IPS-18a (cell line): ENCODE measurements around the gene FHIT.

Experiments
- H3K27ac ChIP-seq: one replicate; pipeline ENCODE4 v1.5.1; 2013; ENCODE audit warnings: low read length
- H3K27me3 ChIP-seq: one replicate; pipeline ENCODE4 v1.6.1; 2013; ENCODE audit warnings: mild to moderate bottlenecking, low read length; ENCODE audit not compliant: control insufficient read depth, insufficient read depth
- H3K36me3 ChIP-seq: one replicate; pipeline ENCODE4 v1.6.1; 2013; ENCODE audit warnings: low read depth, low read length; ENCODE audit not compliant: control insufficient read depth
- H3K4me1 ChIP-seq: one replicate; pipeline ENCODE4 v1.6.1; 2013; ENCODE audit warnings: low read depth, low read length; ENCODE audit not compliant: control insufficient read depth
- H3K4me3 ChIP-seq: one replicate; pipeline ENCODE4 v1.5.1; 2013; ENCODE audit warnings: low read length
- H3K9ac ChIP-seq: one replicate; pipeline ENCODE4 v1.6.1; 2013; ENCODE audit warnings: mild to moderate bottlenecking, low read length, moderate library complexity
- H3K9me3 ChIP-seq: one replicate; pipeline ENCODE4 v1.6.1; 2013; ENCODE audit warnings: low read depth, low read length; ENCODE audit not compliant: control insufficient read depth

Gene FHIT

GRCh38 chr3:60417576-60417975, 833.7 kb downstream of the FHIT start:
- Histone ChIP-seq H3K9ac (no peak overlapping the region), H3K27me3 (no peaks in the 10 kb centered on the region), H3K27ac (no peak overlapping the region), H3K4me3 (no peak overlapping the region), H3K4me1 (no peaks in the 10 kb centered on the region), H3K36me3 (no peaks in the 10 kb centered on the region), H3K9me3 (no peaks in the 10 kb centered on the region)

GRCh38 chr3:60414011-60414410, 837.2 kb downstream of the FHIT start:
- H3K36me3 ChIP-seq: no peaks in the 10 kb centered on the region
- peaks cover 18% of the 10 kb centered on the region for H3K4me1 ChIP-seq
- no peak overlapping the region for H3K4me3 ChIP-seq
- no peaks in the 10 kb centered on the region for H3K27me3 ChIP-seq
- H3K27ac ChIP-seq: no peak overlapping the region
- no peak overlapping the region for H3K9ac ChIP-seq
- H3K9me3 ChIP-seq: no peaks in the 10 kb centered on the region

- no peak overlapping the region for H3K27ac ChIP-seq
- no peaks in the 10 kb centered on the region for H3K9me3 ChIP-seq
- no peaks in the 10 kb centered on the region for H3K36me3 ChIP-seq
- no peak overlapping the region for H3K9ac ChIP-seq
- H3K4me1 ChIP-seq: peaks cover 20% of the 10 kb centered on the region
- no peaks in the 10 kb centered on the region for H3K27me3 ChIP-seq
- no peak overlapping the region for H3K4me3 ChIP-seq
These were observed 837.7 kb downstream of the FHIT start for GRCh38 chr3:60413551-60413950.

DNA sequence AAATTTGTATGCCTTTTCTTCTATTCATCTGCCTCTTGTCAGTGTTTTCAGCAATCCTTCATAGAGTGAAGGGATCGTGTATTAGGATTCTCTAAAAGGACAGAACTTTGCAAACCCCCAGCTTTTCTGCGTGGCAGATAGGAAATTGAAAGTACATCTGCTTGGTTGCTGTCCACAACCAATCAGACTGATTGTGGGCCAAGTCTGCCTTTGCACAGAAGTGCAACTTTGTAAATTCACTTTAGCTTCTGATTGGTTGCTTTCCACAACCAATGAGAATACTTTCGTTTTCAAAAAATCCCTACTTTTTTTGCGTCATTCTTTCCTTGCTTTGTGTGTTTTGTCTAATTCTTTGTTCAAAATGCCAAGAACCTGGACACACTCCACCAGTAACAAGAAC, 847.4 kb downstream of the FHIT start:
- no peaks in the 10 kb centered on the region for H3K36me3 ChIP-seq
- H3K27me3 ChIP-seq: no peaks in the 10 kb centered on the region
- H3K27ac ChIP-seq: no peak overlapping the region
- peaks cover under 1% of the 10 kb centered on the region for H3K4me1 ChIP-seq
- no peak overlapping the region for H3K9ac ChIP-seq
- no peak overlapping the region for H3K4me3 ChIP-seq
- no peaks in the 10 kb centered on the region for H3K9me3 ChIP-seq

DNA sequence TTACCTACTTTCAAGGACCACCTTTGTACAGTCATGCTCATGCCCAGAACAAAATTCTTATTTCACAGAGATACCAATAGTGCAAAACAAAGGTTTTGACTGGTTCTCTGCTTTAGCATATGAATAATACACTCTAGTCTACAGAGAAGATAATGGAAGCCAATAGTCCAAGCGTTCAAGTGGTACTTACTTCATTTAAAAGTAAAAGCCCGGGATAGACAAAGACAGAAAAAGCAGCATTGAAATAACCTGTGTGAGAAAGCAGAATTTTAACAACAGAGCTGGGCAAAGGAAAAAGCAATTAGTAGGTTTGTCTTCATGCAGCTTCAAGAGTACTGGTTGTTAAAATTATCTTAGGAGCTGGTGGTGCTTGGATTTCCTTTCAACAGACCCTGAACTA, 848.3 kb downstream of the FHIT start:
- no peaks in the 10 kb centered on the region for H3K36me3 ChIP-seq
- no peaks in the 10 kb centered on the region for H3K4me1 ChIP-seq
- no peaks in the 10 kb centered on the region for H3K9me3 ChIP-seq
- no peak overlapping the region for H3K9ac ChIP-seq
- H3K27me3 ChIP-seq: no peaks in the 10 kb centered on the region
- no peak overlapping the region for H3K27ac ChIP-seq
- no peak overlapping the region for H3K4me3 ChIP-seq

- H3K9ac ChIP-seq: no peak overlapping the region
- H3K27me3 ChIP-seq: no peaks in the 10 kb centered on the region
- no peaks in the 10 kb centered on the region for H3K4me1 ChIP-seq
- no peaks in the 10 kb centered on the region for H3K36me3 ChIP-seq
- no peaks in the 10 kb centered on the region for H3K9me3 ChIP-seq
- H3K4me3 ChIP-seq: no peak overlapping the region
- H3K27ac ChIP-seq: no peak overlapping the region
These were observed 851.1 kb downstream of the FHIT start for GRCh38 chr3:60399861-60400845.

DNA sequence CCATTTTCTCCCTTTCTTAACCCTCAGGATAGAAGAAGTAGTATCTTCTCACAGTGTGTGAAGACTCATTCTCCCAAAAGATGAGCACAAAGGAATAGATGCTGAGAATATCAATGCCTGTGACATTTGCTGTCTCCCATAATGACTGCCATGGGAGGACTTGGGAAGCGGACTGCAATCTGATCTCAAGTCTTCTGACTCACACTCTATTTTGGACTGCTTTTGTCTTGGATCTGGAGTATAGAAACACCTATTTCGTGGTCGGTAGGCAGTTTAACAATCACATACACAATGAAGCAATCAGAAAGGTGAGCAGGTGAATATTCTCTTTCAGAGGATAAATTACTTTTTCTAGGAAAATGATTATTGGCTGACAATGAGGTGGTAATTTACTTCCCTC, 852.0 kb downstream of the FHIT start:
- no peak overlapping the region for H3K27ac ChIP-seq
- no peak overlapping the region for H3K9ac ChIP-seq
- H3K27me3 ChIP-seq: no peaks in the 10 kb centered on the region
- H3K4me3 ChIP-seq: no peak overlapping the region
- no peaks in the 10 kb centered on the region for H3K36me3 ChIP-seq
- H3K4me1 ChIP-seq: no peaks in the 10 kb centered on the region
- no peaks in the 10 kb centered on the region for H3K9me3 ChIP-seq

- H3K27ac ChIP-seq: no peak overlapping the region
- H3K36me3 ChIP-seq: no peaks in the 10 kb centered on the region
- H3K9me3 ChIP-seq: no peaks in the 10 kb centered on the region
- H3K4me3 ChIP-seq: no peak overlapping the region
- H3K9ac ChIP-seq: no peak overlapping the region
- H3K27me3 ChIP-seq: no peaks in the 10 kb centered on the region
- H3K4me1 ChIP-seq: no peaks in the 10 kb centered on the region
These were observed 856.0 kb downstream of the FHIT start for GRCh38 chr3:60395173-60395762.

- H3K27ac ChIP-seq: no peak overlapping the region
- H3K9ac ChIP-seq: no peak overlapping the region
- no peaks in the 10 kb centered on the region for H3K27me3 ChIP-seq
- H3K4me1 ChIP-seq: no peaks in the 10 kb centered on the region
- no peak overlapping the region for H3K4me3 ChIP-seq
- no peaks in the 10 kb centered on the region for H3K9me3 ChIP-seq
- no peaks in the 10 kb centered on the region for H3K36me3 ChIP-seq
These were observed 857.3 kb downstream of the FHIT start for GRCh38 chr3:60393946-60394345.

GRCh38 chr3:60392501-60392900, 858.8 kb downstream of the FHIT start:
- Histone ChIP-seq H3K4me1 (no peaks in the 10 kb centered on the region), H3K9me3 (no peaks in the 10 kb centered on the region), H3K9ac (no peak overlapping the region), H3K27ac (no peak overlapping the region), H3K4me3 (no peak overlapping the region), H3K27me3 (no peaks in the 10 kb centered on the region), H3K36me3 (no peaks in the 10 kb centered on the region)

GRCh38 chr3:60391292-60391691, 860.0 kb downstream of the FHIT start:
- no peaks in the 10 kb centered on the region for H3K9me3 ChIP-seq
- no peak overlapping the region for H3K4me3 ChIP-seq
- H3K27ac ChIP-seq: no peak overlapping the region
- H3K9ac ChIP-seq: no peak overlapping the region
- H3K27me3 ChIP-seq: no peaks in the 10 kb centered on the region
- no peaks in the 10 kb centered on the region for H3K36me3 ChIP-seq
- no peaks in the 10 kb centered on the region for H3K4me1 ChIP-seq

- no peaks in the 10 kb centered on the region for H3K4me1 ChIP-seq
- no peaks in the 10 kb centered on the region for H3K9me3 ChIP-seq
- no peaks in the 10 kb centered on the region for H3K36me3 ChIP-seq
- H3K9ac ChIP-seq: no peak overlapping the region
- no peaks in the 10 kb centered on the region for H3K27me3 ChIP-seq
- no peak overlapping the region for H3K27ac ChIP-seq
- no peak overlapping the region for H3K4me3 ChIP-seq
These were observed 862.5 kb downstream of the FHIT start for GRCh38 chr3:60388731-60389130.
